OCI-LY7 (cell line): ENCODE results near the gene FAM185A.
"Not testable (repeated sequence)": the region's sequence is repeated elsewhere in the genome, so short reads cannot be mapped to it uniquely, and the experiment has no call there.

Experiments used
- EZH2phosphoT487 ChIP-seq: fragments of 200-600 bp; sonication (generic); IDR thresholded peaks from 2 replicates; pipeline ENCODE4 v1.6.1; 2018; ENCODE audit warnings: low read depth, borderline replicate concordance, mild to moderate bottlenecking, mixed run types, antibody characterized with exemption, low read length, moderate library complexity, mixed read lengths
- TF ChIP-seq, protein P1 (sequence below): fragments of 200-600 bp; sonication (generic); conservative IDR thresholded peaks from 2 replicates; pipeline ENCODE4 v1.5.1; 2014; ENCODE audit warnings: mild to moderate bottlenecking, antibody characterized with exemption, low read length, moderate library complexity, mixed read lengths

- TF ChIP-seq EZH2phosphoT487, result not testable (repeated sequence)
- TF ChIP-seq, protein P1, sequence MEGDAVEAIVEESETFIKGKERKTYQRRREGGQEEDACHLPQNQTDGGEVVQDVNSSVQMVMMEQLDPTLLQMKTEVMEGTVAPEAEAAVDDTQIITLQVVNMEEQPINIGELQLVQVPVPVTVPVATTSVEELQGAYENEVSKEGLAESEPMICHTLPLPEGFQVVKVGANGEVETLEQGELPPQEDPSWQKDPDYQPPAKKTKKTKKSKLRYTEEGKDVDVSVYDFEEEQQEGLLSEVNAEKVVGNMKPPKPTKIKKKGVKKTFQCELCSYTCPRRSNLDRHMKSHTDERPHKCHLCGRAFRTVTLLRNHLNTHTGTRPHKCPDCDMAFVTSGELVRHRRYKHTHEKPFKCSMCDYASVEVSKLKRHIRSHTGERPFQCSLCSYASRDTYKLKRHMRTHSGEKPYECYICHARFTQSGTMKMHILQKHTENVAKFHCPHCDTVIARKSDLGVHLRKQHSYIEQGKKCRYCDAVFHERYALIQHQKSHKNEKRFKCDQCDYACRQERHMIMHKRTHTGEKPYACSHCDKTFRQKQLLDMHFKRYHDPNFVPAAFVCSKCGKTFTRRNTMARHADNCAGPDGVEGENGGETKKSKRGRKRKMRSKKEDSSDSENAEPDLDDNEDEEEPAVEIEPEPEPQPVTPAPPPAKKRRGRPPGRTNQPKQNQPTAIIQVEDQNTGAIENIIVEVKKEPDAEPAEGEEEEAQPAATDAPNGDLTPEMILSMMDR, result not testable (repeated sequence)
Observed at GRCh38 chr7:102780926-102781325, 32.1 kb downstream of the FAM185A start.
